Pancreas (tissue), 10 donors: ENCODE results near the gene ACP4. TPM values are rescaled to one million over a fixed set of nuclear protein-coding genes. Genes with fewer than 3 reads are reported as not detected.
"Not testable (repeated sequence)": the region's sequence is repeated elsewhere in the genome, so short reads cannot be mapped to it uniquely, and the experiment has no call there.

Source experiments
- ATAC-seq, 4 donors: fragments of 200-7000 bp; cut with Tn5 transposase; one replicate each; pipeline versions ENCODE4 v1.8.0 to v1.9.1; 2020; ENCODE audit warnings: mild to moderate bottlenecking in 4 of 4, moderate library complexity in 4 of 4
- DNase-seq, 6 donors: peaks; one replicate each; pipeline ENCODE4 v3.0.0-alpha.2; 2020
- FAIRE-seq: peaks from 2 replicates; lab custom pipeline; 2012; peaks lifted over from hg19 to GRCh38; lab: Jason Lieb, UNC
- H3K27ac ChIP-seq, 4 donors: fragments of 200-600 bp; sonication (generic); 1 replicate in 3 of 4; 2 replicates in 1 of 4; pipeline versions ENCODE4 v1.5.0 to v1.8.0; 2020
- H3K27me3 ChIP-seq, 4 donors: fragments of 200-600 bp; one replicate each; pipeline ENCODE4 v1.8.0; 2021
- H3K36me3 ChIP-seq, 3 donors: fragments of 200-600 bp; sonication (generic) in 1 of 3; one replicate each; pipeline versions ENCODE4 v1.5.0 to v1.8.0; 2020 to 2021
- H3K4me1 ChIP-seq, 3 donors: fragments of 200-600 bp; one replicate each; pipeline ENCODE4 v1.8.0; 2021
- H3K4me3 ChIP-seq, 4 donors: fragments of 200-600 bp; sonication (generic) in 2 of 4; one replicate each; pipeline versions ENCODE4 v1.5.0 to v1.8.0; 2020 to 2021
- H3K9me3 ChIP-seq, 4 donors: fragments of 200-600 bp; one replicate each; pipeline ENCODE4 v1.8.0; 2021
- WGBS, 2 donors: extraction: QIAGEN DNeasy Blood & Tissue Kit; methylation state at CpG; one replicate each; pipeline ENCODE4 v1.1.7; 2013; 5-methylcytosine and 5-hydroxymethylcytosine counted together
- intact Hi-C, 3 donors: fragments of 100-400 bp; cut with DNase I; formaldehyde crosslinking; loops; one replicate each; pipeline versions ENCODE4 v1.11.1 to v1.14.2; 2022
- polyA plus RNA-seq, 2 donors: library from polyadenylated mRNA; stranded (reverse); fragments of 200-250 nt; gene quantifications; one replicate each; pipeline ENCODE4 v1.2.3, GENCODE V29; 2013
- total RNA-seq, 6 donors: library from RNA; stranded (reverse); fragmentation: NEBNext Ultra II Directional in 4 of 6; extraction: Animal tissue kit (Norgen Biotek cat#: 25700) in 4 of 6; gene quantifications; one replicate each; pipeline versions ENCODE4 v1.2.1 to v1.2.4, GENCODE V29; 2021 to 2023
- TF ChIP-seq, protein P1 (sequence below), 4 donors: fragments of 200-600 bp; sonication (generic) in 3 of 4; IDR thresholded peaks; one replicate each; pipeline versions ENCODE4 v1.5.0 to v1.8.0; 2021; ENCODE audit warnings: antibody characterized with exemption in 4 of 4
- donor health status: healthy with polysubstance abuse.
- donor health status: DM: no; HTN: no; CAD: no; lungs with moderate emphysema.
- donor health status: DM: no; HTN: no; CAD: no.
- donor health status: control.
- donor health status: control.
- donor health status: Bipolar disorder and iron deficiency.
- donor health status: DM: yes; HTN: yes; CAD: no.
- donor health status: DM: no; HTN: no; CAD: no.
- donor health status: DM: no; HTN: no; CAD: no.
- donor health status: DM: yes; HTN: yes; CAD: no.

The ACP4 gene
- total and polyA plus RNA-seq, 8 donors: not detected

DNA sequence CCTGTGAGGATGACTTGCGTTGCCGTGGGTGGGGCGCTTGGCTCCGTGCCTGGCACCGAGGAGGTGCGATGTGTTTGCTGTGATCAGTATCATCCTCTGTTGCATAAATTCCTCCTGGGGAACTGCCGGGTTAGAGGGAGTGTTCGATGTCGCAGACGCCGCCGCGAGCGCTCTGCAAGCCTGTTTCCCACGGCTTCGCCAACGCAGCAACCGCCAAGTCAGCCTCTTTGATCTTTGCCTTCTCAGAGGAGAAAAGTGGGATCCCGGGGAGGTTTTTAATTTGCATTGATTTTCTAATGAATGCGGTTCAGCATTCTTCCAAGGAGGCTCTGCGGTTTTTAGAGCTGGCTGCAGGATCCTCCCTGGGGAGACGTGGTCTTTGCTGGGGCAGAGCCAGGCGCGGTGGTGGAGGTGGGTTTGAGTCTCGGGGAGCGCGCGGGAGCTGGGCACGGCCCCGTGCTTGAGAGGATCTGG, 12.3 kb upstream of the ACP4 start:
- no peak for ATAC-seq
- Histone ChIP-seq H3K27ac (no peak overlapping the region), H3K4me3 (no peak overlapping the region), H3K4me1 (no peaks in the 10 kb centered on the region), H3K9me3 (no peaks in the 10 kb centered on the region), H3K36me3 (no peaks in the 10 kb centered on the region), H3K27me3 (peaks cover 0 to 40% (median 14%) of the 10 kb centered on the region in 4 donors)
- FAIRE-seq: no peak
- no peak for DNase-seq
- intact Hi-C loops: no loop called here
- TF ChIP-seq, protein P1, sequence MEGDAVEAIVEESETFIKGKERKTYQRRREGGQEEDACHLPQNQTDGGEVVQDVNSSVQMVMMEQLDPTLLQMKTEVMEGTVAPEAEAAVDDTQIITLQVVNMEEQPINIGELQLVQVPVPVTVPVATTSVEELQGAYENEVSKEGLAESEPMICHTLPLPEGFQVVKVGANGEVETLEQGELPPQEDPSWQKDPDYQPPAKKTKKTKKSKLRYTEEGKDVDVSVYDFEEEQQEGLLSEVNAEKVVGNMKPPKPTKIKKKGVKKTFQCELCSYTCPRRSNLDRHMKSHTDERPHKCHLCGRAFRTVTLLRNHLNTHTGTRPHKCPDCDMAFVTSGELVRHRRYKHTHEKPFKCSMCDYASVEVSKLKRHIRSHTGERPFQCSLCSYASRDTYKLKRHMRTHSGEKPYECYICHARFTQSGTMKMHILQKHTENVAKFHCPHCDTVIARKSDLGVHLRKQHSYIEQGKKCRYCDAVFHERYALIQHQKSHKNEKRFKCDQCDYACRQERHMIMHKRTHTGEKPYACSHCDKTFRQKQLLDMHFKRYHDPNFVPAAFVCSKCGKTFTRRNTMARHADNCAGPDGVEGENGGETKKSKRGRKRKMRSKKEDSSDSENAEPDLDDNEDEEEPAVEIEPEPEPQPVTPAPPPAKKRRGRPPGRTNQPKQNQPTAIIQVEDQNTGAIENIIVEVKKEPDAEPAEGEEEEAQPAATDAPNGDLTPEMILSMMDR (IDR thresholded peaks at IDR 0.05): no peak
- 0 to 2% methylated on average over 30 of the region's 30 CpGs for WGBS, 2 donors

DNA sequence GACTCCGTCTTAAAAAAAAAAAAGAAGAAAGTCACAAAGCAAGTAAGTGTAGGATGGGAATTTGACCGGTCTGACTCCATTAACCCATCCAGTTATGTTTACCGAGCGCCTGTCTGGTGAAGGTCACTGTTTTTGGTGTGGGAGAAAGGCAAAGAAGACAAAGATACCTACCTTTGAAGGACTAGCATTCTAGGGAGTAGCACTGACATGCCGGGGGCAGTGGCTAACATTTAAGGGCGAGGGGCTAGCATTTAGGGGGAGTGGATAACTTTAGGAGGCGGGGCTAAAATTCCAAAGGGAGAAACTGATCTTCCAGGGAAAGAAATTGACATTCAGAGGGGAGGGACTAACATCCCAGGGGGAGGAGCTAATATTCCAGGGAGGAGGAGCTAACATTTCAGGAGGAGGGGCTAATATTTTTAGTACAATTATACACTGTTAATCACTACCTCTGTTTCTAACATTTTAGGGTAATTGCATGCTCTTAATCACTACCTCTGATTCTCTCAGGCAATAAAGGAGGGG, 11.2 kb upstream of the ACP4 start:
- peaks cover 0 to 46% (median 14%) of the 10 kb centered on the region in 4 donors for H3K27me3 ChIP-seq

DNA sequence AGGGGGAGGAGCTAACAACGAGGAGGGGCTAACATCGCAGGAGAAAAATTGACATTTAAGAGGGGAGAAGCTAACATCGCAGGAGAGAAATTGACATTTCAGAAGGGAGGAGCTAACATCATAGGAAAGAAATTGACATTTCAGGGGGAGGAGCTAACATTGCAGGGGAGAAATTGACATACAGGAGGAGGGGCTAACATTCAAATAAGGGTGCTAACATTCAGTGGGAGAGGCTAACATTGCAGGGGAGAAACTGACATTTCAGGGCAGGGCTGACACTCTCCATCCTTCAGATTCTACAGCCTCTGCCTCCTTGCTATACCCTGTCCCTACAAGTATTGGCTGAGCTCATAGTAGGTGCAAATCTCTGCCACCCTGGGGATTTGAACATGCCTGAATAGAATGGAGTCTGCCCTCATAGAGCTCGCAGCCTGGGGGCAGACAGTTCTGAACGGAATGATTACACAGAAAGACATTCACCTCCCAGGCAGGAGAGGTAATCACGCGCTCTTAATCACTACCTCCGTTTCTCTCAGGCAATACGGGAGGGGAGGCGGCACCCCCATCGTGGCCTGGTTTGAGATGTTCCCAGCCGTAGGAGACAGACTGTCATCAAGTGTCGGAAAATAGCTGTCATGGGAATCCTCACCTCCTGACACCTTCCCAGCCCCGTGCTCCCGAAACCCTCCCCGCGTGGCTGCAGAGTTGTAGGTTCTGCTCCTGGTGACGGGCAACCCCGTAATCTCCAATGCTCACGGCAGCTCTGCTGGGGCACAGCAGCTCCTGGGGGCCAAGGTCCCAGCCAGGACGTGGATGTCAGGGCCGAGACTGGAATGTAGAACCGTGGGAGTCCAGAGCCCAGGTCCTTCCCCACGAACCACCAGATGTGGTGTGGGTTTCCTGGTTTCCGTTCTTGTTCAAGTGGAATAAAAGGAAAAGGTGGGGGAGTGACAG, 10.4 kb upstream of the ACP4 start:
- Histone ChIP-seq H3K9me3 (no peaks in the 10 kb centered on the region), H3K4me1 (no peaks in the 10 kb centered on the region), H3K27ac (no peak overlapping the region), H3K27me3 (peaks cover 0 to 46% (median 14%) of the 10 kb centered on the region in 4 donors), H3K4me3 (no peak overlapping the region), H3K36me3 (no peaks in the 10 kb centered on the region)
- DNase-seq (no peak), ATAC-seq (no peak), FAIRE-seq (no peak)
- intact Hi-C loops: loop anchor here in 1 of 3 donors (5.0 kb wide), 2 partner anchors 237 to 422 kb away; no protein-coding TSS in a partner anchor
- WGBS, 2 donors: 33 to 36% methylated on average over 25 of the region's 25 CpGs
- TF ChIP-seq, protein P1 (IDR thresholded peaks at IDR 0.05): no peak

More for the DNA sequence above, 11.2 kb upstream of the ACP4 start:
- 33 to 38% methylated on average over 7 of the region's 7 CpGs for WGBS, 2 donors
- no peaks in the 10 kb centered on the region for H3K36me3 ChIP-seq
- no peaks in the 10 kb centered on the region for H3K4me1 ChIP-seq
- H3K27ac ChIP-seq: no peak overlapping the region
- ATAC-seq (no peak), FAIRE-seq (no peak), DNase-seq (no peak)
- TF ChIP-seq, protein P1 (IDR thresholded peaks at IDR 0.05): no peak
- H3K9me3 ChIP-seq: no peaks in the 10 kb centered on the region
- intact Hi-C loops: no loop called here
- H3K4me3 ChIP-seq: no peak overlapping the region

DNA sequence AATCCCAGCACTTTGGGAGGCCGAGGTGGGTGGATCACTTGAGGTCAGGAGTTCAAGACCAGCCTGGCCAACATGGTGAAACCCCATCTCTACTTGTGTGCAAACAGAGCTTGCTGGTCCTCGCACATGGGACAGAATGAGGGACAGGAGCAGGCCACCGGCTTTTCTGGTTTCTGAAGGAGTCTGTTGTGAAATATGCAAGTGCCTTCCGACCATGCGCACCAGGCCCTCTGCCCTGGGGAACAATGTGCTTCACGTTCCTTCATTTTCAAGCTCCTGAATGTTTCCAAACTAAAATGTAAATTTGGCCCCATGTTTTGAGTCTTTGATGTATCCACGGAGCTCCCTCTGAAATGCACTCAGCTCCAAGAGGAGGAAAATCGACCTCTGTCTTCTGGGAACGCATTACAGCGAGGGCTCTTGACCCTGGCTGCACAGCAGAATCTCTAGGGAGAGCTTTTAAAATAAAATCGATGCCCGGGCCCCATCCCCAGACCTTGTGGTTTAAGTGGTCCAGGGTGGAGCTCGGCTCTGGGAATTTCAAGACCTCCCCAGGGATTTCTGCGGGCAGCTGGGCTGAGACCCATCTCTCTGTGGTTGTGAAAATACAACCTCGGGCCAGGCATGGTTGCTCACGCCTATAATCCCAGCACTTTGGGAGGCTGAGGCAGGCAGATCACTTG, 9.3 kb upstream of the ACP4 start:
- FAIRE-seq: no peak
- ATAC-seq: no peak
- Histone ChIP-seq H3K4me1 (no peaks in the 10 kb centered on the region), H3K36me3 (no peaks in the 10 kb centered on the region), H3K4me3 (no peak overlapping the region), H3K27ac (no peak overlapping the region), H3K27me3 (peaks cover 0 to 44% (median 14%) of the 10 kb centered on the region in 4 donors), H3K9me3 (no peaks in the 10 kb centered on the region)
- intact Hi-C loops: loop anchor here in 1 of 3 donors (5.0 kb wide), 2 partner anchors 239 to 424 kb away; no protein-coding TSS in a partner anchor
- TF ChIP-seq, protein P1 (IDR thresholded peaks at IDR 0.05): no peak
- WGBS, 2 donors: 40 to 57% methylated on average over 16 of the region's 16 CpGs
- no peak for DNase-seq

DNA sequence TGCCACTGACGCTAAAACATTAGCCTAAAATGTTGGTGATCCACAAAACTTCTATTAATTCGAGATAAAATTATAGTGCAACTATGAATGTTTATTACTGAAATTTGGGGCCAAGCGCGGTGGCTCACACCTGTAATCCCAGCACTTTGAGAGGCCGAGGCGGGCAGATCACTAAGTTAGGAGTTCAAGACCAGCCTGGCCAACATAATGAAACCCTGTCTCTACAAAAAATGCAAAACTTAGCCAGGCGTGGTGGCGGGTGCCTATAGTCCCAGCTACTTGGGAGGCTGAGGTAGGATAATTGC, 6.4 kb upstream of the ACP4 start:
- ATAC-seq, H3K36me3 ChIP-seq, FAIRE-seq, H3K27ac ChIP-seq, H3K9me3 ChIP-seq, DNase-seq, H3K4me1 ChIP-seq, H3K4me3 ChIP-seq: not testable (repeated sequence)
- intact Hi-C loops: loop anchor here in 1 of 3 donors (5.0 kb wide), 2 partner anchors 241 to 426 kb away; no protein-coding TSS in a partner anchor
- peaks cover 0 to 24% (median 5%) of the 10 kb centered on the region in 4 donors for H3K27me3 ChIP-seq
- WGBS, 2 donors: 31 to 34% methylated on average over 8 of the region's 8 CpGs
